ENCODE data around the gene NPAS3. TPM values are rescaled to one million over a fixed set of nuclear protein-coding genes. Genes with fewer than 3 reads are reported as not detected.

NPAS3 gene
- total RNA-seq, 1 donor: 0.86 TPM

DNA sequence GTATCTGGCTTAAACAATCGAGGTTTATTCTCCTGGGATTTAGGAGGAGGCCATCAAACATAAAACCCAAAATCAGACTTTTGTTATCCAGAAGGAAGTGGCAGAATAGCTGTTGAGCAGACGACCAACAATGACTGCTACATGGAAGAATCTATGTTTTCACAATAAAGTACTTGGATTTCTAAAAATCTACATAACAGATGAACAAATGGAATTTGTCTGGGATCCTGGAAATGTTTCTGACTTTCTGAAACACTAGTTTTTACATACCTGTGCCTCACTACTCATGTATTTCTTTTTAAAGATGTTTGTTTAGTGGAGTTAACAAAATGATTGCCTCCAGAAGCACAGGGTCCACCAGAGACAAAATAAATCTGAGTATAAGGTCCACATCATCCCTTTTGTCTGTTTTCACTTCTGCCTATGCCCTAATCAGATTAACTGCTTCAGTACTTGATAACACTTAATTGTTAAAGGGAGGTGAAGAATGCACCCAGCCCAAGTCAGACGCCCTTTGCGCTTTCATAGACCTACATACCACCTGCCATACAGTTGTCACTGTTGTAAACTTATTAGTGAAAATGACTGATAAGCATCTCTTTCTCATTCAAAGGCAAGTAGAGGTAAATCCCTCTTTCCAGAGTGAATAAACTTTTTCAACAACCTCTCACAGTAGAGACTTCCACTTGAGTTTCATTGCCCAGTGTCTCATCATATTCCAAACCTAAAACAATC, 847.6 kb downstream of the NPAS3 start:
- DNase-seq (ENCODE audit: low read depth): no peak
- no peak overlapping the region for H3K4me3 ChIP-seq (ENCODE audit: low read depth, low read length)
- TF ChIP-seq, protein P1, sequence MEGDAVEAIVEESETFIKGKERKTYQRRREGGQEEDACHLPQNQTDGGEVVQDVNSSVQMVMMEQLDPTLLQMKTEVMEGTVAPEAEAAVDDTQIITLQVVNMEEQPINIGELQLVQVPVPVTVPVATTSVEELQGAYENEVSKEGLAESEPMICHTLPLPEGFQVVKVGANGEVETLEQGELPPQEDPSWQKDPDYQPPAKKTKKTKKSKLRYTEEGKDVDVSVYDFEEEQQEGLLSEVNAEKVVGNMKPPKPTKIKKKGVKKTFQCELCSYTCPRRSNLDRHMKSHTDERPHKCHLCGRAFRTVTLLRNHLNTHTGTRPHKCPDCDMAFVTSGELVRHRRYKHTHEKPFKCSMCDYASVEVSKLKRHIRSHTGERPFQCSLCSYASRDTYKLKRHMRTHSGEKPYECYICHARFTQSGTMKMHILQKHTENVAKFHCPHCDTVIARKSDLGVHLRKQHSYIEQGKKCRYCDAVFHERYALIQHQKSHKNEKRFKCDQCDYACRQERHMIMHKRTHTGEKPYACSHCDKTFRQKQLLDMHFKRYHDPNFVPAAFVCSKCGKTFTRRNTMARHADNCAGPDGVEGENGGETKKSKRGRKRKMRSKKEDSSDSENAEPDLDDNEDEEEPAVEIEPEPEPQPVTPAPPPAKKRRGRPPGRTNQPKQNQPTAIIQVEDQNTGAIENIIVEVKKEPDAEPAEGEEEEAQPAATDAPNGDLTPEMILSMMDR (IDR thresholded peaks at IDR 0.05; ENCODE audit: insufficient read depth, low read depth, low read length): no peak

DNA sequence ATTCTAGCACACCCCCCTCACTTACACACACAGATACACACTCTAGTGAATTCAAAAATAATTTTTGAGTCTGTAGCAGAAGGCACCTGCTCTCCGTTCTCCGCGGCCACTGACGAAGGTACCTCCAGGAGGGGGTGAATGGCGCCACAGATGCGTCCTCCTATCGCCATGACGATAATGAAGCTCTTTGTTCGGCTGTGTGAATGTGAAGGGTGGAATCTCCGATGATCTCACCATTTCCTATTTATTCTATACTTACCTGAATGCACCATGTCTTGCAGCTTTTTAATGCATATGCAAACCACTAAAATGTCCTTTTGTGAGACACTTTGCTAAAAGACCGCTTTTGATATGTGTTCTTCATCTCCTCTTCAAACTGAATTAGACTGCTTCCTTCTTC, 849.5 kb downstream of the NPAS3 start:
- TF ChIP-seq, protein P1 (IDR thresholded peaks at IDR 0.05; ENCODE audit: insufficient read depth, low read depth, low read length): no peak
- H3K4me3 ChIP-seq (ENCODE audit: low read depth, low read length): no peak overlapping the region
- no peak for DNase-seq (ENCODE audit: low read depth)

DNA sequence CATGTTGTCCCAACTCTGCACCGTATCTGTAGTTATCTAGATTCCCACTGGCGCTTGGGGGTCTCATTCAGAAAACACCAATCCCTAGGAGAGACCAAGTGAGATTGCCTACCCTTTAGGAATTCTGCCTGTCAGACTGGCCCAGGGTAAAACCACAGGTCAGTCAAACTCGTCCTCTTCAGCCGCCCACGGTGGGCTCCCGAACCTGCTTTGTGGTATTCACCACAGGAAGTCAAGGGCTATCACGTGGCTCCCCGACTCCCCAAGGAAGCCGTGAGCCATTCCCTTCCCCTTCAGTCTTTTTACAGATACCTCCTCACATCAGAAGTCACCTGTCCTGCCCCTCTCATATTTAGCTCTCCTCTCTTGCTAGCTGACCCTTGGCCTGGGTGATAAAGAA, 852.3 kb downstream of the NPAS3 start:
- TF ChIP-seq, protein P1 (IDR thresholded peaks at IDR 0.05; ENCODE audit: insufficient read depth, low read depth, low read length): no peak
- H3K4me3 ChIP-seq (ENCODE audit: low read depth, low read length): no peak overlapping the region
- DNase-seq (ENCODE audit: low read depth): no peak

DNA sequence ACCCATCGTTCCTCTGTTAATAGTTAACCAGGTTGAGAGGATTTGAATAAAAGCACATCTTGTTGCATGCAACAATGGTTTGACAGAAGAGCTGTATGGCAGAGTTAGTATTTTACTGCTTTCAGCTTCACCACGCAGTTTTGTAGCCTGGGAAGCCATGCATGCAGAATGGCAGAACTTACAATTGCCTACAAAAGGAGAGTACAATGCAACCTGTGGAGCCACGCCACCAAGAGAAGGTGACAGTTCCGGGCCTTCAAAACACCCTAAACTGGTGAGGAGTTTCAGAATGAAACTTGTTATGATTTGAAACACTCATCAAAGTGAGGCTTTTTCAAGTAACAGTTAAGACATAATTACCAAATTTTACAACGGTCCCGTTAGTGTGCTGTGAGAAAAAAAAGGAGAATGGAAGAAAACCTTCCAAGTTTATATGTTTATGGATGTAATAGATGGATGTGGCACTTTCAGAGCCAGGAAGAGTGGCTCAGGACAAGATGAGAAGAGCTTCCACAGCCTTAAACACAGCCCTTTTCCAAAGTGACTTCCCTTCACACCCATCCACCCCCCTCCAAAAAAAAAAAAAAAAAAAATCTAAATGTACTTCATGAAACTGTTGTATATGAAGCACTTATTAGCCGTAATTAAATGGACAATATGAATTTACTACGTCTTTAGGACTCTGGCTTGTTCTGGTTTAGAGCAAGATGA, 853.5 kb downstream of the NPAS3 start:
- no peak overlapping the region for H3K4me3 ChIP-seq (ENCODE audit: low read depth, low read length)
- no peak for DNase-seq (ENCODE audit: low read depth)
- TF ChIP-seq, protein P1 (IDR thresholded peaks at IDR 0.05; ENCODE audit: insufficient read depth, low read depth, low read length): no peak

GRCh38 chr14:33792720-33793368, 854.2 kb downstream of the NPAS3 start:
- DNase-seq (ENCODE audit: low read depth): peak; percentile 84
- H3K4me3 ChIP-seq (ENCODE audit: low read depth, low read length): peak overlapping the region; percentile 32
- TF ChIP-seq, protein P1 (IDR thresholded peaks at IDR 0.05; ENCODE audit: insufficient read depth, low read depth, low read length): peak; percentile 91

DNA sequence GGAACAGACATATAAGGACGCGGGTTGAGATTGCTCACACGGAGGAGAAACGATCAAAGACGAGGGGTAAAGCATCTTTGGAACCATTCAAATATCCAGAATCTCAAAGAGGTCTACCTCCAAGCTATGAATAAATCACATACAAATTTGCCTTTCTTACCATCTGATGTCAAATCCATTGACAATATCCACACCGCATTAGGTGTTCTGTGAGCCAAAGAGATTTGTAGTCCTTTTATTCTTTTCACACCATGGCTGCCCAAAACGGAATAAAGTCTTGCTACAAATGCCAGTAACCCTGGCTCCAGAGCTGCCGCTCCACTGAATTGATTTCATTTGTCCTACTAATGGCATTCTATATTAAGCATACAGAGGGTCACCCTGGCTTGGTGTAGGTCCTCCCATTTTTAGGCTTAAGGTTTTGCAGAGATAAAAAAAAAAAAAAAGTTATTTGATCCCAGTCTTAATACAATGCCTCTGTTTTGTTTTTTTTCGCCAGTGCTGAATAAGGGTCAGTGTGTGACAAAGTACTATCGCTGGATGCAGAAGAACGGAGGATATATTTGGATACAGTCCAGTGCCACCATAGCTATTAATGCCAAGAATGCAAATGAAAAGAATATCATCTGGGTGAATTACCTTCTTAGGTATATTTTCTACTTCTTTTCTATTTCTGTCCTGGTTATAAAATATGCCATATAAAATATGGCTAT, 854.9 kb downstream of the NPAS3 start:
- no peak for DNase-seq (ENCODE audit: low read depth)
- H3K4me3 ChIP-seq (ENCODE audit: low read depth, low read length): no peak overlapping the region
- TF ChIP-seq, protein P1 (IDR thresholded peaks at IDR 0.05; ENCODE audit: insufficient read depth, low read depth, low read length): no peak

Measured in fibroblast of villous mesenchyme (primary cell).